Immature natural killer cell (primary cell): ENCODE data around the gene ELOA. TPM values are rescaled to one million over a fixed set of nuclear protein-coding genes. Genes with fewer than 3 reads are reported as not detected.
"Not testable (repeated sequence)": the region's sequence is repeated elsewhere in the genome, so short reads cannot be mapped to it uniquely, and the experiment has no call there.

Experiments used
- DNase-seq, 3 donors: peaks; one replicate each; pipeline ENCODE4 v3.0.0; 2022; ENCODE audit warnings: mixed read lengths in 1 of 3
- H3K27ac Mint-ChIP-seq, 6 donors: one replicate each; pipeline ENCODE4 v1.8.0; 2020; ENCODE audit warnings: mixed read lengths in 6 of 6, mild to moderate bottlenecking in 5 of 6, inconsistent platforms in 4 of 6, moderate library complexity in 3 of 6
- H3K27me3 Mint-ChIP-seq, 3 donors: one replicate each; pipeline ENCODE4 v1.8.0; 2020 to 2021; ENCODE audit warnings: low read depth in 3 of 3, mild to moderate bottlenecking in 3 of 3, mixed read lengths in 3 of 3, moderate library complexity in 3 of 3, inconsistent platforms in 1 of 3
- H3K36me3 Mint-ChIP-seq, 3 donors: one replicate each; pipeline ENCODE4 v1.8.0; 2020; ENCODE audit warnings: mixed read lengths in 3 of 3, inconsistent platforms in 2 of 3, mild to moderate bottlenecking in 2 of 3
- H3K4me1 Mint-ChIP-seq, 2 donors: one replicate each; pipeline ENCODE4 v1.8.0; 2020; ENCODE audit warnings: inconsistent platforms in 2 of 2, mild to moderate bottlenecking in 2 of 2, mixed read lengths in 2 of 2, moderate library complexity in 1 of 2
- H3K4me3 Mint-ChIP-seq, 5 donors: one replicate each; pipeline ENCODE4 v1.8.0; 2020; ENCODE audit warnings: mild to moderate bottlenecking in 5 of 5, mixed read lengths in 5 of 5, inconsistent platforms in 3 of 5, moderate library complexity in 3 of 5
- H3K9me3 Mint-ChIP-seq, 6 donors: one replicate each; pipeline ENCODE4 v1.8.0; 2020; ENCODE audit warnings: mild to moderate bottlenecking in 6 of 6, mixed read lengths in 6 of 6, inconsistent platforms in 4 of 6, moderate library complexity in 3 of 6
- polyA plus RNA-seq, 3 donors: library from polyadenylated mRNA; unstranded; fragments of 300-500 nt; fragmentation: Illumina TruSeq; gene quantifications; one replicate each; pipeline ENCODE4 v1.2.3, GENCODE V29; 2021

The ELOA gene
- polyA plus RNA-seq, 3 donors from 2014 or later, result 16.4 to 30.3 (median 19.1) TPM

GRCh38 chr1:23779826-23780371, 36.6 kb downstream of the ELOA start:
- no peaks in the 10 kb centered on the region for H3K27me3 Mint-ChIP-seq
- peaks cover 27 to 42% of the 10 kb centered on the region in 2 donors for H3K4me1 Mint-ChIP-seq
- H3K9me3 Mint-ChIP-seq, result no peaks in the 10 kb centered on the region
- peaks cover 0 to 3% (median 3%) of the 10 kb centered on the region in 3 donors for H3K36me3 Mint-ChIP-seq
- DNase-seq, result no peak
- H3K27ac Mint-ChIP-seq, result peak overlapping the region in 4 of 6 donors; percentile 45 to 80 (median 63)
- peak overlapping the region; percentile 74 to 98 (median 96) for H3K4me3 Mint-ChIP-seq

- DNase-seq, H3K27me3 Mint-ChIP-seq, H3K27ac Mint-ChIP-seq, H3K4me3 Mint-ChIP-seq, H3K9me3 Mint-ChIP-seq: not testable (repeated sequence)
- Mint-ChIP-seq H3K36me3 (peaks cover 12 to 24% (median 19%) of the 10 kb centered on the region in 3 donors), H3K4me1 (peaks cover 19 to 30% of the 10 kb centered on the region in 2 donors)
Observed at GRCh38 chr1:23783141-23783540, 39.9 kb downstream of the ELOA start.

- peaks cover 0 to 3% (median 2%) of the 10 kb centered on the region in 3 donors for H3K27me3 Mint-ChIP-seq
- peaks cover 12 to 24% (median 19%) of the 10 kb centered on the region in 3 donors for H3K36me3 Mint-ChIP-seq
- peaks cover 8 to 17% of the 10 kb centered on the region in 2 donors for H3K4me1 Mint-ChIP-seq
- no peak for DNase-seq
- H3K27ac Mint-ChIP-seq, result no peak overlapping the region
- no peaks in the 10 kb centered on the region for H3K9me3 Mint-ChIP-seq
- no peak overlapping the region for H3K4me3 Mint-ChIP-seq
Observed at GRCh38 chr1:23784846-23785245, 41.6 kb downstream of the ELOA start.

GRCh38 chr1:23787701-23788100, 44.4 kb downstream of the ELOA start:
- Mint-ChIP-seq H3K27me3 (peaks cover 0 to 13% (median 3%) of the 10 kb centered on the region in 3 donors), H3K4me1 (peaks cover 20 to 28% of the 10 kb centered on the region in 2 donors), H3K27ac (peak overlapping the region in 1 of 6 donors; percentile 26), H3K36me3 (peaks cover 12 to 24% (median 16%) of the 10 kb centered on the region in 3 donors), H3K9me3 (no peaks in the 10 kb centered on the region), H3K4me3 (no peak overlapping the region)
- no peak for DNase-seq

- Mint-ChIP-seq H3K4me1 (peaks cover 20 to 28% of the 10 kb centered on the region in 2 donors), H3K27ac (peak overlapping the region in 3 of 6 donors; percentile 35 to 58 (median 57))
- no peak for DNase-seq
Observed at GRCh38 chr1:23788695-23789094, 45.4 kb downstream of the ELOA start.

GRCh38 chr1:23790696-23791515, 47.6 kb downstream of the ELOA start, which contains the start of gene LYPLA2:
TSS of gene LYPLA2 (plus strand) at chr1:23791145. CDS start at chr1:23792683, 1,538 bp downstream.
- peak; percentile 83 to 85 (median 84) for DNase-seq
- H3K36me3 Mint-ChIP-seq, result peaks cover 12 to 17% (median 14%) of the 10 kb centered on the region in 3 donors
- peak within 1 kb of the TSS; percentile 93 to 97 (median 95) for H3K4me3 Mint-ChIP-seq
- H3K27ac Mint-ChIP-seq, result peak within 1 kb of the TSS; percentile 86 to 97 (median 96)
- no peaks in the 10 kb centered on the region for H3K9me3 Mint-ChIP-seq
- peaks cover 0 to 16% (median 3%) of the 10 kb centered on the region in 3 donors for H3K27me3 Mint-ChIP-seq
- H3K4me1 Mint-ChIP-seq, result peaks cover 20 to 23% of the 10 kb centered on the region in 2 donors

More at GRCh38 chr1:23788695-23789094, 45.4 kb downstream of the ELOA start:
- Mint-ChIP-seq H3K36me3 (peaks cover 12 to 24% (median 16%) of the 10 kb centered on the region in 3 donors), H3K9me3 (no peaks in the 10 kb centered on the region), H3K4me3 (peak overlapping the region in 4 of 5 donors; percentile 15 to 52 (median 28)), H3K27me3 (peaks cover 0 to 15% (median 3%) of the 10 kb centered on the region in 3 donors)

GRCh38 chr1:23791516-23792047, 48.3 kb downstream of the ELOA start:
- DNase-seq, result no peak
- Mint-ChIP-seq H3K4me3 (peak overlapping the region; percentile 93 to 97 (median 95)), H3K4me1 (peaks cover 20 to 23% of the 10 kb centered on the region in 2 donors), H3K9me3 (no peaks in the 10 kb centered on the region), H3K27me3 (peaks cover 0 to 16% (median 3%) of the 10 kb centered on the region in 3 donors), H3K36me3 (peaks cover 9 to 12% (median 11%) of the 10 kb centered on the region in 3 donors), H3K27ac (peak overlapping the region; percentile 86 to 97 (median 96))

- no peak for DNase-seq
- Mint-ChIP-seq H3K4me3 (peak overlapping the region; percentile 93 to 97 (median 95)), H3K27me3 (peaks cover 0 to 16% (median 3%) of the 10 kb centered on the region in 3 donors)
Observed at GRCh38 chr1:23792151-23792945, 49.1 kb downstream of the ELOA start.

GRCh38 chr1:23793018-23793781, 49.9 kb downstream of the ELOA start:
- DNase-seq, result peak in 1 of 3 donors; percentile 29
- Mint-ChIP-seq H3K4me1 (peaks cover 20 to 23% of the 10 kb centered on the region in 2 donors), H3K36me3 (no peaks in the 10 kb centered on the region), H3K27ac (peak overlapping the region in 5 of 6 donors; percentile 40 to 66 (median 57)), H3K4me3 (peak overlapping the region in 2 of 5 donors; percentile 36 to 60), H3K9me3 (no peaks in the 10 kb centered on the region), H3K27me3 (peaks cover 0 to 14% (median 3%) of the 10 kb centered on the region in 3 donors)

More at GRCh38 chr1:23792151-23792945, 49.1 kb downstream of the ELOA start:
- Mint-ChIP-seq H3K9me3 (no peaks in the 10 kb centered on the region), H3K36me3 (peaks cover 4 to 5% (median 4%) of the 10 kb centered on the region in 3 donors), H3K27ac (peak overlapping the region; percentile 86 to 97 (median 96)), H3K4me1 (peaks cover 20 to 23% of the 10 kb centered on the region in 2 donors)

GRCh38 chr1:23793861-23794731, 50.8 kb downstream of the ELOA start:
- Mint-ChIP-seq H3K27me3 (peaks cover 0 to 15% (median 3%) of the 10 kb centered on the region in 3 donors), H3K9me3 (no peaks in the 10 kb centered on the region)

GRCh38 chr1:23794732-23795182, 51.5 kb downstream of the ELOA start:
- H3K4me1 Mint-ChIP-seq, result peaks cover 31 to 36% of the 10 kb centered on the region in 2 donors
- not testable (repeated sequence) for H3K9me3 Mint-ChIP-seq, DNase-seq, H3K36me3 Mint-ChIP-seq, H3K4me3 Mint-ChIP-seq
- peak overlapping the region in 1 of 6 donors; percentile 58 for H3K27ac Mint-ChIP-seq
- peaks cover 0 to 15% (median 2%) of the 10 kb centered on the region in 3 donors for H3K27me3 Mint-ChIP-seq

More at GRCh38 chr1:23793861-23794731, 50.8 kb downstream of the ELOA start:
- Mint-ChIP-seq H3K36me3 (no peaks in the 10 kb centered on the region), H3K4me1 (peaks cover 25 to 29% of the 10 kb centered on the region in 2 donors), H3K27ac (peak overlapping the region in 2 of 6 donors; percentile 45 to 52), H3K4me3 (no peak overlapping the region)
- DNase-seq, result no peak
